ENCODE data around the gene SLC43A1. TPM values are rescaled to one million over a fixed set of nuclear protein-coding genes. Genes with fewer than 3 reads are reported as not detected.

The SLC43A1 gene
- total RNA-seq, 2 experiments from 2014 or later, result 24.6 to 25.8 TPM

- CTCF ChIA-PET, result interaction anchor here (0.8 to 4.0 kb wide), 9 partner anchors 9 to 143 kb away, joined by 3 to 29 read pairs (median 6); partner anchors contain the start of gene SLC43A1
- Mint-ChIP-seq H3K4me3 (no peak overlapping the region), H3K27ac (no peak overlapping the region), H3K9me3 (ENCODE audit: low read depth) (no peaks in the 10 kb centered on the region), H3K27me3 (no peaks in the 10 kb centered on the region), H3K4me1 (peaks cover 6% of the 10 kb centered on the region), H3K36me3 (peaks cover 12% of the 10 kb centered on the region)
- DNase-seq (no peak), ATAC-seq (no peak)
These were observed 13.5 kb downstream of the SLC43A1 start for GRCh38 chr11:57501953-57502352.

GRCh38 chr11:57500926-57501325, 14.6 kb downstream of the SLC43A1 start:
- no peak overlapping the region for H3K4me3 Mint-ChIP-seq
- ATAC-seq, result no peak
- CTCF ChIA-PET, result interaction anchor here (1.0 to 4.0 kb wide), 7 partner anchors 8 to 144 kb away, joined by 3 to 29 read pairs (median 6); partner anchors contain the start of gene SLC43A1
- H3K36me3 Mint-ChIP-seq, result peaks cover 12% of the 10 kb centered on the region
- no peaks in the 10 kb centered on the region for H3K9me3 Mint-ChIP-seq (ENCODE audit: low read depth)
- no peak for DNase-seq
- no peaks in the 10 kb centered on the region for H3K4me1 Mint-ChIP-seq
- no peak overlapping the region for H3K27ac Mint-ChIP-seq
- no peaks in the 10 kb centered on the region for H3K27me3 Mint-ChIP-seq

DNA sequence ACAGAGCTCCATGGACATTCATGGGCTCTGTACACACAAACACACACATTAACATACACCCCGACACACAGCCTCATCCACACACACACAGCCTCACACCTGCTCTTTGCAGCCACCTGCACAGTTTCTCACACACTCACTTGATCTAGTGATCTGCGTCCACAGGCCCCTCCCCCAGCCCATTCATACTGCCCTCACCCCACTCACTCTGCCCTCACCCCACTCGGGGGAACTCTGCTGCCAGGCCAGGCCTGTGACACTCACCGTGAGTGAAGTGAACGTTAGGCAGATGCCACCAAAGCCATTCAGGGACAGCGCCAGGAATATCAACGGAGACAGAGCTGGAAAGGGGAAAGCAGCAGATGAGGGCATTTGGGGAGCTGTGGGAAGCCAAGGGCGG, 15.0 kb downstream of the SLC43A1 start:
- Mint-ChIP-seq H3K4me3 (no peak overlapping the region), H3K36me3 (peaks cover 12% of the 10 kb centered on the region), H3K9me3 (ENCODE audit: low read depth) (no peaks in the 10 kb centered on the region), H3K4me1 (no peaks in the 10 kb centered on the region), H3K27ac (no peak overlapping the region), H3K27me3 (no peaks in the 10 kb centered on the region)
- CTCF ChIA-PET, result interaction anchor here (1.0 to 4.0 kb wide), 4 partner anchors 14 to 144 kb away, joined by 3 to 21 read pairs (median 5); partner anchors contain the start of gene SLC43A1
- ATAC-seq (no peak), DNase-seq (no peak)

DNA sequence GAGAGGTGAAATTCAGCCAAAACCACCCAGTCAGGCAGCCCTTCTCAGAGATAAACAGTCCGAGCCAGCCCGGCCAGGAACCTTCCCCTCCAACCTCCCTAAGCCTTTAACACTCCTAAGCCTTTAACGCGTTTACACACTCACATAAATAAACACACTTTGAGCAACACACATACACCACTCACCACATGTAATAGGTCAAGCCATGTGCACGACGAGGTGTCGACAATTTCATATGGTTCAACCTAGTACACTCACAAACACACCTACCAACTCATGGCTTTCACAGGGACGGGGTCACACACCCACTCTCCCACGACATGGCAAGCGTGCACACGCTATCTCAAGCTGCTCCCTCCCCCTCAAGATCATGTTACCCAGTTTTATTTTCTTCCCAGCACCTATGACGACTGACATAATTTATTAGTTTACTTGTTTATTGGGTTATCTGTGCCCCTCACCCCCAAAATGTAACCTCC, 15.5 kb downstream of the SLC43A1 start:
- Mint-ChIP-seq H3K27ac (no peak overlapping the region), H3K27me3 (no peaks in the 10 kb centered on the region), H3K9me3 (ENCODE audit: low read depth) (no peaks in the 10 kb centered on the region), H3K36me3 (peaks cover 12% of the 10 kb centered on the region), H3K4me1 (no peaks in the 10 kb centered on the region), H3K4me3 (no peak overlapping the region)
- no peak for DNase-seq
- CTCF ChIA-PET, result interaction anchor here (0.7 to 4.0 kb wide), 4 partner anchors 15 to 141 kb away, joined by 3 to 21 read pairs (median 4); partner anchors contain the start of gene SLC43A1
- ATAC-seq, result no peak

- no peaks in the 10 kb centered on the region for H3K27me3 Mint-ChIP-seq
- no peak overlapping the region for H3K27ac Mint-ChIP-seq
- peak; percentile 54 for ATAC-seq
- H3K9me3 Mint-ChIP-seq (ENCODE audit: low read depth), result no peaks in the 10 kb centered on the region
- CTCF ChIA-PET, result interaction anchor here (0.7 to 4.0 kb wide), 3 partner anchors 15 to 141 kb away, joined by 3 to 21 read pairs (median 3); partner anchors contain the start of gene SLC43A1
- no peaks in the 10 kb centered on the region for H3K4me1 Mint-ChIP-seq
- no peak overlapping the region for H3K4me3 Mint-ChIP-seq
- no peak for DNase-seq
- peaks cover 9% of the 10 kb centered on the region for H3K36me3 Mint-ChIP-seq
These were observed 16.0 kb downstream of the SLC43A1 start for GRCh38 chr11:57499413-57499982.

DNA sequence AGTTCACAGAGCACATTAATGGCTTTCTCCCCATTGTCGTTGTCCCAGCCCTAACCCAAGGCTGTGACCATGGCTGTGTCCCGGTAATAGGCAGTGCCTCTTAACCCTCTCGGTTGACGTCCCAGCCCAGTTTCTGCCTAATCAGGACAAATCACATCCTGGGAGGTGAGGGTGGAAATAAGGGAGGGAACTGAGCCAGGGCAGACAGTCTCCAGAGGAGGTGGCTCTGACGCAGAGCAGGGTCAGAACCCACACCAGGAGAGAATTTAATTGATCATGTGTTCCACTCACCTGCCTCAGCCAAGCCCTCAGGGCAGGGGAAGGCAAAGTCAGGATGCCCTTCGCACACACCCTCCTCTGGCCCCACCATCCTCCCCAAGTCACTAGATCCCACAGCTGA, 17.0 kb downstream of the SLC43A1 start:
- CTCF ChIA-PET, result interaction anchor here (3.3 to 11.9 kb wide), 2 partner anchors 28 to 40 kb away, joined by 15 to 98 read pairs; partner anchors contain the start of gene RTN4RL2
- no peak overlapping the region for H3K27ac Mint-ChIP-seq
- no peak for ATAC-seq

DNA sequence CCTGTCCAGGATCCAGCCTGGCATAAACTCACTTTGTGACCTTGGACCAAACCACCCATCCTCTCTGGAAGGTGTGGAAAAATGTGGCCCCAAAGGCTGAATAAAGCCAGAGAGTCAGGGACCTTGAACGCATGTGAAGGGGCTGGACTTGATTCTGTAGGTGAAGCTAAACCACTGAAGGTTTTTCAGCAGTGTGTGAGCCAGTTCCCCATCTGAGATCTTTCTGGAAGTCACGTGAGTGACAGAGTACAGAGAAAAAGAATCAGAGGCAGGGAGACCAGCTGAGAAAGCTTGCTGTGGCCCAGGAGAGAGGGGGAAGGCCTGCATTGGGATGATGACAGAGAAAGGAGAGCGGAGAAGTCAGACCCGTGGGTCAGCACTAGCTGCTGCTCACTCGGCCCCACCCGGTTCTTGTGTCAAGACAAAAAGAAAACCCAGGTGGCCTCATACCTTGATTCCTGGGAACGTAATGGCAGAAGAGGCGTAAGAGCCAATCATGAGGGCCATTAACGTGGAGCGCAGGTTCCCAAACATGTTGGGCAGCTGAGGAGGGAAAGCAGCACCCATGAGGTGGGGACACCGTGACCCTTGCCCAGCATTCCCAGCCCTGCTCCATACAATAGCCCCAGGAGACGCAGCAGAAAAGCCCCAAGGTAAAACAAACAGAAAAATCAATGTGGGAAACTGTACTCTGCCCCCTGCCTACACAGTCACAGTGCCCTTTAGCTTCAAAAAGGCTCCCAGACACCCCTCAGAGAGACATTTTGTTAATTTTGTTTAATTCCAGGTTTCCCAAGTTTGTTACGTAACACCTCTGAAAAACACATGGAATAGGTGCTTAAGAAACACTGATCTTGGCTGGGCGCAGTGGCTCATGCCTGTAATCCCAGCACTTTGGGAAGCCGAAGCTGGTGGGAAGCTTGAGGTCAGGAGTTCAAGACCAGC, 17.9 kb downstream of the SLC43A1 start:
- Mint-ChIP-seq H3K36me3 (peaks cover 7% of the 10 kb centered on the region), H3K4me3 (no peak overlapping the region), H3K9me3 (ENCODE audit: low read depth) (no peaks in the 10 kb centered on the region), H3K27me3 (no peaks in the 10 kb centered on the region), H3K4me1 (peaks cover 10% of the 10 kb centered on the region), H3K27ac (no peak overlapping the region)
- no peak for ATAC-seq
- CTCF ChIA-PET, result interaction anchor here (1.2 to 11.9 kb wide), 4 partner anchors 17 to 39 kb away, joined by 3 to 98 read pairs (median 10); partner anchors contain the start of gene RTN4RL2
- DNase-seq, result no peak

More for the DNA sequence above, 17.0 kb downstream of the SLC43A1 start:
- Mint-ChIP-seq H3K36me3 (peaks cover 7% of the 10 kb centered on the region), H3K27me3 (no peaks in the 10 kb centered on the region), H3K4me1 (peaks cover 7% of the 10 kb centered on the region), H3K9me3 (ENCODE audit: low read depth) (no peaks in the 10 kb centered on the region), H3K4me3 (no peak overlapping the region)
- no peak for DNase-seq

DNA sequence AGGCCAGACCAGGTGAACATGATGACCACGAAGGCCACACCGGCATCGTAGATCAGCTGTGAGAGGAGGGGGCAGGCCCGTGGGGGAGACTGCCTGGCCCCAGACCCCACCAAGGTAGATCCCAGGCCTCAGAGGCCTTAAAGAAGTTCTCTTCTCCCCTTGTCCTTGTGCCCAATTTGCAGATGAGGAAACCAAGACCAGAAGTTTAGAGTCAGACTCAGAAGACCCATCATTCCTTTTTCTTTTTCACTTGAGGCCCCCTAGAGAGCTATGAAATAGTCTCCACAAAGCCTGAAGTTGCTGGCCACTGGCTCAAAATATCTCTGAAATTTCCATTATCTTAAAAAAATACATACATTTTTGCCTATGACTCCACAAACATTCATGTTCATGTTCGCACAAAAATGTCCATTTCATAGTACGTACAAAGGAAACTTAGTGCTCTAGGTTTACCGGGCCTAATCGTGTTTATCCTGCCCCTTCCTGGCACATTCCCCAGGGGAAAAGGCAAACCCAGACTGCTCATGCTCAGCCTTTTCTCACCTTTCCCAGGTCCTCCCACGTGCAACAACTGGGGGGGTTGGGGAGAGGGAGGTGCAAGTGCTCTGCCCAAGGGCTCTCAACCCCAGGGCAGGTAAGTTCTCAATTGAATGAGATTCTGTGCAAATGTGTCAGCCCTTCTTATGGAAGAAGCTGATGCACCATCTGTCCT, 19.2 kb downstream of the SLC43A1 start:
- H3K4me1 Mint-ChIP-seq, result peaks cover 10% of the 10 kb centered on the region
- DNase-seq (no peak), ATAC-seq (no peak)
- H3K27me3 Mint-ChIP-seq, result no peaks in the 10 kb centered on the region
- no peak overlapping the region for H3K27ac Mint-ChIP-seq
- H3K4me3 Mint-ChIP-seq, result no peak overlapping the region
- no peaks in the 10 kb centered on the region for H3K9me3 Mint-ChIP-seq (ENCODE audit: low read depth)
- peaks cover 7% of the 10 kb centered on the region for H3K36me3 Mint-ChIP-seq
- CTCF ChIA-PET, result interaction anchor here (0.6 to 11.9 kb wide), 4 partner anchors 19 to 38 kb away, joined by 3 to 98 read pairs (median 10); partner anchors contain the start of gene RTN4RL2

DNA sequence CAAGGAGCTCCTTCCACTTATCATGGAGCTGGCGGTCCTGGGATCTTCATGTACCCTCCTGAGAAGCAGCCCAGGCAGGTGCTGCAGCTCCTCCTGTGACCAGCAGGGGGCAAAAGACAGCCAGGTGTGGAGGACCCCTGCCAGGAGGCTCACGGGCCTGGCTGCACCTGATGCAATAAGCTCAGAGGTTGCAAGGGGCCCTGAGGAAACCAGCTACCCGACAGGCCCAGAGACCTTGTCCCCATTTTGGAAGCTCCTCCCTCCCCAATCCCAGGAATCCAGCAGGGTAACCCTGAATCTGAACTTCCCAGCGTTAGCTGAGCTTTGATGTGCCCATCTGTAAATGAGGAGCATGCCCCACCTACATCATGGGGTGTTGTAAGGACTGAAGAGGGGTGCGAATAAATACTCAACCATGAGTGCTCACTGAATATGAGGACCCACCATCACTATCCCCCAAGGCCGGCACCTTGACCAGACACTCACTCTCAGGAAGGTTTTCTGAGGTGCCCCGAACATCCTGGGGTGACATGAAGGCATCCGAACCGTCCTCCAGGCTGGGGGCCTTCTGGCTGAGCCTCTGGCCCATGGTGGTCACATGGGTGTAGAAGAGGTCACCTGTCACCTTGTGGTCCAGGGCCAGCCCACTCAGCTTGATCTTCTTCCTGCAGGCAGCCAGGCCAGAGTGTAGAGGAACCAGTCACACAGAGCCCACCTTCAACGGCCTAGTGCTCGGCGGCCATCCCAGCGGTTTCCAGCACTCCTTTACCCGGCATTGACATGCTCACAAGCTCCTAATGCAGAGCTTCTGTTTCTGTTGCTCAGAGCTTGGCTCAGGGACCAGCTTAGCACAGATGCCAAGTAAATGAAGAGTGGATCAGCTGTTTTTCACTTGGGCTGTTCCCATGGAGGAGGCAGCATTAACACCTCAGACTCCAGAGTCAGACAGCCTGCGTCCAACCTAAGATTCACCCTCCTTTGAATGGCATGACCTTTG, 21.7 kb downstream of the SLC43A1 start:
- H3K36me3 Mint-ChIP-seq, result peaks cover 5% of the 10 kb centered on the region
- H3K4me1 Mint-ChIP-seq, result peaks cover 10% of the 10 kb centered on the region
- no peaks in the 10 kb centered on the region for H3K9me3 Mint-ChIP-seq (ENCODE audit: low read depth)
- H3K4me3 Mint-ChIP-seq, result no peak overlapping the region
- H3K27ac Mint-ChIP-seq, result peak overlapping the region; percentile 55
- peak; percentile 84 for ATAC-seq
- peak; percentile 81 for DNase-seq
- CTCF ChIA-PET, result interaction anchor here (0.6 to 11.9 kb wide), 48 partner anchors 8 to 307 kb away, joined by 3 to 247 read pairs (median 4); partner anchors contain the start of genes MED19, RTN4RL2, SLC43A1 and SLC43A3
- H3K27me3 Mint-ChIP-seq, result no peaks in the 10 kb centered on the region

DNA sequence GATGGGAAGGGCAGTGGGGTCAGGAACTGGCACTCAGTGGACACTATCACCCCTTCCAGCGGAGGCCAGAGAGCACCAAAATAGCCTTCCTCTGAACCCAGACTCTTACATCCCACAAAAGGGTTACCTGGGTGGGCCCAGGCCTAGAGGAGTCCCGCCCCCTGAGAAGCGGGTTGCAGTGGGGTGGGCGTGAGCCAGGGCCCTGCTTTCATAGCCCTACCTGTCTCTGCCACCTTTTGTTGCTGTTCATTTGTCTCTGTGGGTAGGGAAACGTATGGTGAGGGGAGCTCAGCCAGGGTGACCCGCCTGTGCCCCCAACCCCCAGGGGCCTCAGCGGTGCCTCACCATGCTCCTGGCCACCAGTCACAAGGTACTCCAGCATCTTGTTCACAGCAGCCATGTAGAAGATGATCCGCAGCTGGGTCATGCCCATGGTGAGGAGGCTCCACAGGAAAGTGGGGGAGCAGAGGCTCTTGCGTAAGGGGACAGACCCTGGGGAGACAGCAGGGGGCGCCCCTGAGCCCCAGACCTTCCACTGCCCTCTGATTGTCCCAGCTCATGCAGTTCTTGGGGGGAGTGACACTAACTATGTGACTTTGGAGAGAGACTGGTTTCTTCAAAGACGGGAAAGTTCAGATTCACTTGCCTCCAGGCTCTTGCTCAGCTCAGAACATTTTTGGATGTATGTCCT, 24.0 kb downstream of the SLC43A1 start:
- DNase-seq (peak; percentile 75), ATAC-seq (peak; percentile 66)
- Mint-ChIP-seq H3K9me3 (ENCODE audit: low read depth) (no peaks in the 10 kb centered on the region), H3K4me1 (peaks cover 10% of the 10 kb centered on the region), H3K36me3 (peaks cover 7% of the 10 kb centered on the region), H3K4me3 (no peak overlapping the region), H3K27ac (no peak overlapping the region), H3K27me3 (no peaks in the 10 kb centered on the region)
- CTCF ChIA-PET, result interaction anchor here (0.7 to 11.9 kb wide), 19 partner anchors 9 to 311 kb away, joined by 3 to 247 read pairs (median 15); partner anchors contain the start of genes RTN4RL2, SLC43A1 and TIMM10

Data from activated CD8-positive, alpha-beta memory T cell treated with anti-CD3 and anti-CD28 coated beads, Interleukin-2, amount 10 ng/mL, durations not matched to agents 7 days and 5 days (primary cell).